Neural progenitor cell (in vitro differentiated cells): ENCODE data around the gene LMOD2. TPM values are rescaled to one million over a fixed set of nuclear protein-coding genes. Genes with fewer than 3 reads are reported as not detected.

Source experiments
- DNase-seq: peaks from one replicate; pipeline ENCODE4 v3.0.0-alpha.2; 2016; ENCODE audit warnings: low spot score
- H2AFZ ChIP-seq: fragments of 200-600 bp; sonication (generic); replicated peaks from 2 replicates; pipeline ENCODE4 v1.6.1; 2016; ENCODE audit warnings: antibody characterized with exemption
- H3F3A ChIP-seq: fragments of 200-600 bp; sonication (generic); 2 replicates; pipeline ENCODE4 v1.6.1; 2016; ENCODE audit warnings: antibody characterized with exemption, low read depth
- H3K27ac ChIP-seq: fragments of 200-600 bp; sonication (generic); 2 replicates; pipeline ENCODE4 v1.5.1; 2016; ENCODE audit warnings: mild to moderate bottlenecking
- H3K27me3 ChIP-seq: fragments of 200-600 bp; sonication (generic); 2 replicates; pipeline ENCODE4 v1.6.1; 2016; ENCODE audit warnings: mild to moderate bottlenecking, moderate library complexity
- H3K36me3 ChIP-seq: fragments of 200-600 bp; sonication (generic); 2 replicates; pipeline ENCODE4 v1.5.1; 2016
- H3K4me1 ChIP-seq: fragments of 200-600 bp; sonication (generic); 2 replicates; pipeline ENCODE4 v1.6.1; 2016; ENCODE audit warnings: mixed run types
- H3K4me2 ChIP-seq: fragments of 200-600 bp; sonication (generic); 2 replicates; pipeline ENCODE4 v1.6.1; 2016
- H3K4me3 ChIP-seq: fragments of 200-600 bp; sonication (generic); 2 replicates; pipeline ENCODE4 v1.5.1; 2016
- H3K79me2 ChIP-seq: fragments of 200-600 bp; sonication (generic); 2 replicates; pipeline ENCODE4 v1.6.1; 2016; ENCODE audit warnings: low read depth
- H3K9ac ChIP-seq: fragments of 200-600 bp; sonication (generic); 2 replicates; pipeline ENCODE4 v1.6.1; 2016
- H3K9me3 ChIP-seq: fragments of 200-600 bp; sonication (generic); 2 replicates; pipeline ENCODE4 v1.5.1; 2016; ENCODE audit warnings: low read depth
- H4K20me1 ChIP-seq: fragments of 200-600 bp; sonication (generic); 2 replicates; pipeline ENCODE4 v1.6.1; 2016; ENCODE audit warnings: low read depth
- H3K27ac Mint-ChIP-seq: 3 replicates; pipeline ENCODE4 v1.8.0; 2021; ENCODE audit warnings: mixed read lengths
- H3K27me3 Mint-ChIP-seq: 2 replicates; pipeline ENCODE4 v1.8.0; 2022; ENCODE audit warnings: low read depth, mild to moderate bottlenecking, inconsistent platforms, moderate library complexity, mixed read lengths; ENCODE audit not compliant: insufficient read depth
- H3K36me3 Mint-ChIP-seq: 3 replicates; pipeline ENCODE4 v1.8.0; 2021; ENCODE audit warnings: mixed read lengths
- H3K4me1 Mint-ChIP-seq: 3 replicates; pipeline ENCODE4 v1.8.0; 2021; ENCODE audit warnings: mixed read lengths
- H3K4me3 Mint-ChIP-seq: 3 replicates; pipeline ENCODE4 v1.8.0; 2021; ENCODE audit warnings: mild to moderate bottlenecking, moderate library complexity, mixed read lengths
- H3K9me3 Mint-ChIP-seq: 3 replicates; pipeline ENCODE4 v1.8.0; 2020; ENCODE audit warnings: mixed read lengths
- EZH2 ChIP-seq: fragments of 200-600 bp; sonication (generic); IDR thresholded peaks from 2 replicates; pipeline ENCODE4 v1.6.1; 2017; ENCODE audit warnings: antibody characterized with exemption, mild to moderate bottlenecking, moderate library complexity
- EZH2phosphoT487 ChIP-seq: fragments of 200-600 bp; sonication (generic); IDR thresholded peaks from 2 replicates; pipeline ENCODE4 v1.6.1; 2017; ENCODE audit warnings: antibody characterized with exemption
- total RNA-seq: library from RNA; depleted of rRNA; stranded (reverse); fragments of >200 nt; gene quantifications from 2 replicates; pipeline ENCODE4 v1.2.3, GENCODE V29; 2015; ENCODE audit warnings: low replicate concordance
- TF ChIP-seq, protein P1 (sequence below): fragments of 200-600 bp; sonication (generic); IDR thresholded peaks from 2 replicates; pipeline ENCODE4 v1.5.1; 2017; ENCODE audit warnings: antibody characterized with exemption, mild to moderate bottlenecking

Gene LMOD2
- total RNA-seq, 1 donor from 2014 or later = not detected

DNA sequence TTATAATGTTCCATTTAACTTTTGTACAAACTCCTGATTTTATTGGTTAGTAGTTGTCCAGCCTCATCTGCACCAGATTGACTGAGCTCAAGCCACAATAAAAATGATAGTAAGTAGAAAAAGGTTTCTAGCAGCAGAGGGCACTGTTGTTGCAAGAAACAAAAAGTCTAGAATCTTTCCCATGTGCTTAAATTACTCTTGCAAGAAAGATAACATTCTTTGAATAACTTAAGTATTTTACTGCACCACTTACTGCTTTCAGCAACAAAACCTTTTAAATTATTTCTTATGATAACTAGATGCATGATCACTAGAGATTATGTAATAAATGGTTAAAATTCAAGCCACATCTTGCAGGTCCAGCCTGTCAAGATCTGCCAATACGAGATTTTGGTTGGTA, 27.0 kb downstream of the LMOD2 start:
- Histone ChIP-seq H3K27me3 (no peaks in the 10 kb centered on the region), H3K36me3 (peaks cover 11% of the 10 kb centered on the region), H3F3A (peaks cover 10% of the 10 kb centered on the region), H3K4me2 (no peak overlapping the region), H4K20me1 (no peaks in the 10 kb centered on the region), H3K9me3 (no peaks in the 10 kb centered on the region), H3K4me1 (no peaks in the 10 kb centered on the region), H3K4me3 (no peak overlapping the region), H2AFZ (no peak overlapping the region), H3K79me2 (no peaks in the 10 kb centered on the region), H3K27ac (no peak overlapping the region), H3K9ac (no peak overlapping the region)
- Mint-ChIP-seq H3K27me3 (no peaks in the 10 kb centered on the region), H3K27ac (no peak overlapping the region), H3K4me1 (no peaks in the 10 kb centered on the region), H3K9me3 (no peaks in the 10 kb centered on the region), H3K4me3 (no peak overlapping the region), H3K36me3 (peaks cover 15% of the 10 kb centered on the region)
- TF ChIP-seq, protein P1, sequence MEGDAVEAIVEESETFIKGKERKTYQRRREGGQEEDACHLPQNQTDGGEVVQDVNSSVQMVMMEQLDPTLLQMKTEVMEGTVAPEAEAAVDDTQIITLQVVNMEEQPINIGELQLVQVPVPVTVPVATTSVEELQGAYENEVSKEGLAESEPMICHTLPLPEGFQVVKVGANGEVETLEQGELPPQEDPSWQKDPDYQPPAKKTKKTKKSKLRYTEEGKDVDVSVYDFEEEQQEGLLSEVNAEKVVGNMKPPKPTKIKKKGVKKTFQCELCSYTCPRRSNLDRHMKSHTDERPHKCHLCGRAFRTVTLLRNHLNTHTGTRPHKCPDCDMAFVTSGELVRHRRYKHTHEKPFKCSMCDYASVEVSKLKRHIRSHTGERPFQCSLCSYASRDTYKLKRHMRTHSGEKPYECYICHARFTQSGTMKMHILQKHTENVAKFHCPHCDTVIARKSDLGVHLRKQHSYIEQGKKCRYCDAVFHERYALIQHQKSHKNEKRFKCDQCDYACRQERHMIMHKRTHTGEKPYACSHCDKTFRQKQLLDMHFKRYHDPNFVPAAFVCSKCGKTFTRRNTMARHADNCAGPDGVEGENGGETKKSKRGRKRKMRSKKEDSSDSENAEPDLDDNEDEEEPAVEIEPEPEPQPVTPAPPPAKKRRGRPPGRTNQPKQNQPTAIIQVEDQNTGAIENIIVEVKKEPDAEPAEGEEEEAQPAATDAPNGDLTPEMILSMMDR = peak; percentile 72
- TF ChIP-seq EZH2 (no peak), EZH2phosphoT487 (no peak)
- DNase-seq = peak; percentile 59

DNA sequence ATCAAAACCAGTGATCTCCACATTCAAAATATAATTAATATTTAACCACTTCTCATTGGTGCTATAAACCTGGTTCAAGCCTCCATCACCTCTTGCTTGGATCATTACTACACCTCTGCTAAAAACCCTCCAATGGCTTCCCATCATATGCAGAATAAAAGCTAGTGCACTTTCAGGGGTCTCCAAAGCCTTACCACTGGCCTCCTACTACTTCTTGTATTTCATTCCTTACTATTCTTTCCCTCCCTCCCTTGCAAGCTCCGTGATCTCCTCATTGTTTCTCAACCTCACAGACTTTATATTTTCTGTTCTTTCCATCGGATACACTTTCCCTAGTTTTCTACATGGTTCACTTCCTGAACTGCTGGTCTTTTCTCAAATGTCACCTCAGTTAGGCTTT, 31.5 kb downstream of the LMOD2 start:
- Mint-ChIP-seq H3K27ac (no peak overlapping the region), H3K4me1 (no peaks in the 10 kb centered on the region), H3K36me3 (peaks cover 14% of the 10 kb centered on the region), H3K9me3 (no peaks in the 10 kb centered on the region), H3K27me3 (no peaks in the 10 kb centered on the region), H3K4me3 (no peak overlapping the region)
- no peak overlapping the region for H3K4me2 ChIP-seq
- TF ChIP-seq EZH2 (no peak), EZH2phosphoT487 (no peak)
- TF ChIP-seq, protein P1 = no peak
- H3F3A ChIP-seq = peaks cover 10% of the 10 kb centered on the region
- no peaks in the 10 kb centered on the region for H3K27me3 ChIP-seq
- DNase-seq = no peak
- H2AFZ ChIP-seq = no peak overlapping the region
- H3K9ac ChIP-seq = no peak overlapping the region
- no peak overlapping the region for H3K4me3 ChIP-seq
- H4K20me1 ChIP-seq = no peaks in the 10 kb centered on the region
- no peak overlapping the region for H3K27ac ChIP-seq
- H3K36me3 ChIP-seq = peaks cover 13% of the 10 kb centered on the region
- H3K9me3 ChIP-seq = no peaks in the 10 kb centered on the region
- H3K4me1 ChIP-seq = no peaks in the 10 kb centered on the region
- no peaks in the 10 kb centered on the region for H3K79me2 ChIP-seq

DNA sequence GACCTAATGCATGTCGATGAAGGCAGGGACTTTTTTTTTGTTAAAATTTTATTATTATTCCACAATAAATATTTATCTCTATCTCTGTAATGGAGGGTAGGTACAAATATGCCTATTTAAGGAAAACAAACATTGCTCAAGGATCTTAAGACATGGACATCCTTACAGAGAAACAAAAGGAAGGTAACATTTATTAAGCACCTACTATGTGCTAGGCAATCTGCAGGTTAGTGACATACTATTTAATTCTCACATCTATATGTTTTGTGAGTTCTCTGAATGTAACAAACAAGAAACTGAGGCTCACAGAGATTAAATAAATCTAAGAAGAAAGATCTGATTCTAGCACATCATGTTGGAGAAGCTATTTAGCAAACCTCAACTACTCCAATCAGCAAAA, 32.1 kb downstream of the LMOD2 start:
- no peaks in the 10 kb centered on the region for H3K4me1 ChIP-seq
- H3K79me2 ChIP-seq = no peaks in the 10 kb centered on the region
- Mint-ChIP-seq H3K27ac (no peak overlapping the region), H3K9me3 (no peaks in the 10 kb centered on the region), H3K4me3 (no peak overlapping the region), H3K4me1 (no peaks in the 10 kb centered on the region), H3K36me3 (peaks cover 18% of the 10 kb centered on the region), H3K27me3 (no peaks in the 10 kb centered on the region)
- DNase-seq = no peak
- H3K36me3 ChIP-seq = peaks cover 11% of the 10 kb centered on the region
- no peaks in the 10 kb centered on the region for H4K20me1 ChIP-seq
- no peaks in the 10 kb centered on the region for H3K9me3 ChIP-seq
- no peak overlapping the region for H3K9ac ChIP-seq
- H3K4me3 ChIP-seq = no peak overlapping the region
- H3K27me3 ChIP-seq = no peaks in the 10 kb centered on the region
- H2AFZ ChIP-seq = no peak overlapping the region
- H3F3A ChIP-seq = peaks cover 10% of the 10 kb centered on the region
- H3K27ac ChIP-seq = no peak overlapping the region
- no peak for TF ChIP-seq EZH2phosphoT487
- TF ChIP-seq, protein P1 = no peak
- no peak for TF ChIP-seq EZH2
- H3K4me2 ChIP-seq = no peak overlapping the region
